Measurements from ENCODE around the gene RABGEF1.
"Not testable (repeated sequence)": the region's sequence is repeated elsewhere in the genome, so short reads cannot be mapped to it uniquely, and the experiment has no call there.

RABGEF1 gene

DNA sequence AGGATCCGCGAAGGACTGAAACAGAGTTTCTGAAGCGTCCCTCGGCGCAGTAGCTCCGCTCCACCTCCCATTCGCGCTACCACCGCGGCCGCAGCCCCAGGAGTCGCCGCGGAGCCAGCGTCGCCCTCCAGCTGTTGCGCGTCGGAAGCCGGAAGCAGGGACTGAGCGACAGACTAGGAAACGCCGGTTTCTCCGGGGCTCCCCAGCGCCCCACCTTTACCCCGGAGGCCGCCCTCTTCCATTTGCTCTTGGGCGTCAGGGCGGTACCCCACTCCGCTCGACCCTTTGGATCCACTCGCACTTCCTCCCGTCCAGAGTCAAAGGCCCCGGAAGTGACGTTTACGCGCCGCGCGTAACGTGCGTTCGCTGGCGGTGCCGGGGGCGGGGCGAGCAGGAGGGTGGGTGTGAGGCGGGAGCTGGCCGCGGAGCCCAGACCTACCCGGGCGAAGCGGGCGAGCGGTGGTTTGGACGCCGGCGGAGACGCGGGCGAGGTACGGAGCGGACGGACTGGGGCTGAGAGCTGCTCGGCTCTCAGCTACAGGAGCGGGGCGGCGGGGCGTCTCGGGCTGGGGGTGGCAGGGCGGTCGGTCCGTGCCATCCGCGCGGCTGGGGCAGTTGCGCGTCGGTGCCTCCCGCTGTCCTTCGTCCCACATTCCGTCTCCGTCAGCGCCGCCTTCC, at the start of gene RABGEF1:
RABGEF1 (plus strand) TSS at position 432 of the 678 bp plus-strand sequence. CDS start 31,167 bp downstream, outside the sequence.
- ATAC-seq = peak; percentile 95 to 96

DNA sequence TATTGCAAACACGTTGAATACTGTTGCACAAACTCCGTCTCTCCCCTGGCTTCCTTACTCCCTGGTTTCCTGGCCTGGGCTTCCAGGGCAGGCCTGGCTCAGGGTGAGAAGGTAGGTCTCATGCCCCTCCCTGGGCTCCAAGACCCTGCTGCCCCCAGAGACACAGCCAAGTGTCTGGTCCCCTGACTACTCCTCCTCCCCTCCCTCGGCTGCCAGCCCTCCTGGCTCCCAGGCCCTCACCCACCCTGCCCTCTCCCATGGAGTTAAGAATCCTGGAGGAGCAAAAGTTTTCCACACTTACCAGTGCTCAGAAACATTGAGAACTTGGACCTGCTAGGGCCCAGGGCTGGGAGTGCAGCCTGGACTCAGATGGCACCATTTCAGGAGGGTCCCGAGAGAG, 47.2 kb upstream of the RABGEF1 start:
- no peak for ATAC-seq

DNA sequence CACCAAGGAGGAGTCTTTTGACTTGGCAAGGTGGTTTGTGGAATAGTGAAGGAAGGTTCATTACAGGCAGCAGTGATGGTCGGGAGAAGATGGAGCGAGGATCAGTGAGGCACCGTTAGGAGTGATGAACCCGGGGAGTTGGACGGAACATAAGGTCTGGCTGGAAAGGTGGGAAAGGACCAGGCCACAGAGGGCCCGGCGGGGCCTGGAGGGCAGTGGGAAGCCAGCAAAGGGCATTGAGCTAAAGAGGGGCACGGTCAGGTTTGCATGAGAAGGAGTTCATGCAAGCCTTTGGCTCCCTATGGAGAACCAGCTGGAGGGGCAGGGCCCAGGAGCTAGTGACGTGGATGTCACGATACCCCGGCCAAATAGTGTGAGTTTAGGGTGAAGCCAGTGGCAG, 46.2 kb upstream of the RABGEF1 start:
- ATAC-seq = no peak

GRCh38 chr7:66695417-66695816, 45.1 kb upstream of the RABGEF1 start:
- ATAC-seq = not testable (repeated sequence)

DNA sequence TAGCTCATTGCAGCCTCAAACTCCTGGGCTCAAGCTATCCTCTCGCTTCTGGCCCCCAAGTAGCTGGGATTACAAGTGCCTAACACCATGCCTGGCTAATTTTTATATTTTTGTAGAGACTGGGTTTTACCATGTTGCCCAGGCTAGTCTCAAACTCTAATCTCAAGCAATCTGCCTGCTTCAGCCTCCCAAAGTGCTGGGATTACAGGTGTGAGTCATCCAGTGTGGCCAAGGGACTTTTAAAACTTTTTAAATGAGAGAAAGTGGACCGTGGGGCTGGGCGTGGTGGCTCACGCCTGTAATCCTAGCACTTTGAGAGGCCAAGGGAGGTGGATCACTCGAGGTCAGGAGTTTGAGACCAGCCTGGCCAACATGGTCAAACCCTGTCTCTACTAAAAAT, 44.4 kb upstream of the RABGEF1 start:
- ATAC-seq = not testable (repeated sequence)

DNA sequence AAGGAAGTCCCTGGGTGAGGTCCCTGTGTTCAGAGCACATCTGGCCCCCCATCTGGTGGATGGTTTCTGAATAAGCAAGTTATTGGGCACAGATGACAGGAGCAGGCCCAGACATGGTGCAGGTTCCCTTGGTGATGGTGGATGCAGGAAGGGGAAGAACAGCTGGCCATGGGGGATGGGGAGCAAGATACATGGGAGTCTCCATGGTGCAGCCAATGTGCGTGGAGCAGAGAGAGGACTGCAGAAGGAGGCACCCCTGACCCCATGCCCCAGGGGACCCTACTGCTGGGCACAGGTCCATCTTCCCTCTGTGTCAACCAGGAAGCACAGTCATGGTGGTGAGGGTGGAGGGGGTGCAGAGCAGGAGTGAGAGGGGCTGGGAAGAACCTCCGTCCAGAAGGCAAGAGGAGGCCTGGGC, 43.8 kb upstream of the RABGEF1 start:
- ATAC-seq = peak in 1 of 2 donors; percentile 13

DNA sequence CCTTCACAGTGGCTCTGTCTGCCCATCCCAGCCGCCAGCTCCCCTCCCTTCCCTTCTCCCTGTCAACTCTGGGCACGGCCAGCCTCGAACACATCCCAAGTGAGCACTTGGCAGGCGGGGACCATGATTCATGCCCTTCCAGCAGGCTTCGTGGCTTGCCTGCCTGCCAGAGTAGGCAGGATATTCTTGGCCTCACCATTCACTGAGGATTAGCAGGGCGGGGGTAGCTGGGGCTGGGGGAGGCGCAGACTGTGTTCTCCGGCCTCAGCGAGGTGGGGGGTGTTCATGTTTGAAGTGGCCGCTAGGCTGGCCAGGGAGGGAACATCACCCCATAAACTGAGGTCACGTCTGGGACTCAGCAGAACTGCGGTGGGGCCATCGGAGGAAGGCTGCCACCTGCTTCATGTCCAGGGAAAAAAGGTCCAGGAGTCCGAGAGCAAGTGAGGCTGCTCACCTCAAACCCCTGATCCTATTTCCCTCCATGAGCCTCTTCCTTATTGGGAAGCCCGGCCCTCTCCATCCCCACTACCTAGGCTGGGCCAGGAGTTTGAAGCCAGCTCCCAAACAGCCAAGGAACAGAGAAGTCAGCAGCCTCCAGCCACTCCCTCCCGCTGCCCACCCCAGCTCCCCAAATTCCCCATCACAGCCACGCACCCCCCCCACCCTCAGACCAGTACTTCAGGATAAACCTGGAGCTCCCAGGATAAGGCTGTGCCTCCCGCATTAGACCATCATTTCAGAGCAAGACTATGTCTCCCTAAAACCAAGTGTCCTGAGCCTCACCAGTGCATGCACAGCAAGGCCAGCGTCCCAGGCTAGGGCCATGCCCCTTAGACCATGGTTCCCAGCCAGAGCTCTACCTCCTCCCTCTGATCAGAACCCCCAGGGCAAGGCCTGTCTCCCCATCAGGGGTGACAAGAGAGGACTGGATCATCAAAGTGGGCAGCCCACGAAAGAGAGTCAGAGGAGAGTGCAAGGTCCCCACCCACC, 42.8 kb upstream of the RABGEF1 start:
- no peak for ATAC-seq

- ATAC-seq = no peak
Observed at GRCh38 chr7:66698652-66699205, 41.8 kb upstream of the RABGEF1 start.

- no peak for ATAC-seq
Observed at GRCh38 chr7:66699998-66700397, 40.5 kb upstream of the RABGEF1 start.

DNA sequence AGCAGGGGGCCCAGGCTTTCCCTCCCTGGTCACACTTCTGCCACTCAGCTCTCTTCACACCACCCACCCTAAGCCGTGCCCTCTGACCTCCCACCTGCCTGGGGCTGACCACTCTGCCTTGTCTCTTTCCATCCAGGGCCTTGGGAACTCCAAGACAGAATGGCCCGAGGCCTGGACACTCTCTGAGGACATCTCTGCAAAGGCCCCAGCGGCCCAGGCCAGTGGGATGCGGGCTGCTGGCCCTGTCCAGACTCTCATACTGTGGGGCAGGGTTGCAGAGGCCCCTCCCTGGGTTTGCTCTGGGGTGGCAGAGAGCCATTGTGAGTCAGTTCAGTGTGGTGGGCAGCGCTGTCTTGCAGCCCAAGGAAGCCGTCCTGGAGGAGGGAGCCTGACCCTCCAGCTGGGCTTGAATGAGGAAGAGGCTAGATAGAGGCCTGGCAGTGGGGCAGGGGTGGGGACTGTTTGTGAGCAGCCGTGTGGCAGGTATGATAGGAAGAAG, 39.9 kb upstream of the RABGEF1 start:
- no peak for ATAC-seq

DNA sequence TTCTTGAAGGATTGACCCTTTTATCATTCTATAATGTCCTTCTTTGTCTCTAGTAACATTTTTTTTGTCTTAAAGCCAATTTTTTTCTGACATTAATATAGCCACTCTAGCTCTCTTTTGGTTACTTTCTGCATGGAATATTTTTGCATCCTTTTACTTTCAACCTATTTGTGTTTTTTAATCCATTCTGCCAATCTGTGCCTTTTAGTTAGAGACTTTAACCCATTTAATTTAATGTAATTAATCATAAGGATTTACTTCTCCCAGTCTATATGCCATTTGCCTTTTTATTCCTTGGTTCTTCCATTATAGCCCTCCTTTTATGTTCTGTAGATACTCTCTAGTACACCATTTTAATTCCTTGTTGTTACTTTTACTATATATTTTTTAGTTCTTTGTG, 32.7 kb upstream of the RABGEF1 start:
- ATAC-seq = no peak

DNA sequence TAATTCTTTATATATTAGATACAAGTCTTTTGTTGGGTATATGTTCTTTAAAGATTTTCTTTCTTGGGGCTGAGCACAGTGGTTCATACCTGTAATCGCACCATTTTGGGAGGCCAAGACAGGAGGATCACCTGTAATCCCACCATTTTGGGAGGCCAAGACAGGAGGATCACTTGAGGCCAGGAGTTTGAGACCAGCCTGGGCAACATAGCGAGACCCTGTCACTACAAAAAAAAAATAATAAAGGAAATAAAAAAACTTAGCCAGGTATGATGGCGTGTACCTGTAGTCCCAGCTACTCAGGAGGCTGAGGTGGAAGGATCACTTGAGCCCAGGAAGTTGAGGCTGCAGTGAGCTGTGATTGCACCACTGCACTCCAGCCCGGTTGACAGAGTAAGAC, 29.8 kb upstream of the RABGEF1 start:
- ATAC-seq = not testable (repeated sequence)

- no peak for ATAC-seq
Observed at GRCh38 chr7:66713687-66714086, 26.8 kb upstream of the RABGEF1 start.

DNA sequence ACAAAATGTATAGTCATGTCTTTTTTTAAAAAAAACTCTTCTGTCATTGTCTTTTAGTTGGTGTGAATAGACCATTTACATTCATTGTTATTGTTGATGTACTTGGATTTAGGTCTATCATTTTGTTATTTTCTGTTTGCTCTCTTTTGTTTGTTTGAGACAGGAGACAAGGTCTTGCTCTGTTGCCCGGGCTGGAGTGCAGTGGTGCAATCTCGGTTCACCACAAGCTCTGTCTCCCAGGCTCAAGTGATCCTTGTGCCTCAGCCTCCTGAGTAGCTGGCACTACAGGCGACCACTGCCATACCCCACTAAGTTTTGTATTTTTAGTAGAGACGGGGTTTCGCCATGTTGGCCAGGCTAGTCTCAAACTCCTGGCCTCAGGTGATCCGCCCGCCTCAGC, 23.9 kb upstream of the RABGEF1 start:
- not testable (repeated sequence) for ATAC-seq

DNA sequence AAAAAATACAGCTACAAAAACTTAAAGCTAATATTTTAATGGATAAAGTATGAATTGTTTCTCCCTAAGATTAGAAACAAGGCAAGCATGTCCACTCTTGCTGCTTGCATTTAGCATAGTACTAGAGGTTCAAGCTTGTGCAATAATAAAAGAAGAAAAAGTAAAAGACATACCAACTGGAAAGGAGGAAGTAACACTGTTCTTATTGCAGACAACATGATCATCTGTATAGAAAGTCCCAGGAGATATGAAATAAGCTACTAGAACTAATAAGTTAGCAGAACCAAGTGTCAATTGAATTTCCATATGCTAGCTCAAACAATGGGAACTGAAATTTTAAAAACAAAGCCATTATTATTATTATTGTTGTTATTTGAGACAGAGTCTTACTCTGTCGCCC, 20.0 kb upstream of the RABGEF1 start:
- no peak for ATAC-seq

DNA sequence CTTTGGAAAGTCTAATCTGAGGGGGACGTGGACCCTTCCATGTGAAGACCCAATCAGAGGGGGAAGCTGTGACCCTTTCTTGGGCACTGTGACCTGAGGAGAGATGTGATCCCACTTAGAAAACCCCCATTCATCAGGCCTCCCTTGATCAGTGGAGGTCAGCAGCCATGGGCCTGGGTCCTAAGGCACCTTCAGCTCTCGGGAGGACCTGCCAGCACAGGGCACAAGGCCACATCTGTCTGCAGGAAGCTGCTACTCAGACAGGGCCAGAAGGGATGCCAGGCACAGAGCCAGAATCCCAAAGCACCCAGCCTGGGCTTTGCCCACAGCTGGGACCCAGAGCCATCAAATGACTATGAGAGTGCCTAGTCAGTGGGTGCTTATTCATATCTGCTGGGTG, 14.7 kb upstream of the RABGEF1 start:
- ATAC-seq = no peak

DNA sequence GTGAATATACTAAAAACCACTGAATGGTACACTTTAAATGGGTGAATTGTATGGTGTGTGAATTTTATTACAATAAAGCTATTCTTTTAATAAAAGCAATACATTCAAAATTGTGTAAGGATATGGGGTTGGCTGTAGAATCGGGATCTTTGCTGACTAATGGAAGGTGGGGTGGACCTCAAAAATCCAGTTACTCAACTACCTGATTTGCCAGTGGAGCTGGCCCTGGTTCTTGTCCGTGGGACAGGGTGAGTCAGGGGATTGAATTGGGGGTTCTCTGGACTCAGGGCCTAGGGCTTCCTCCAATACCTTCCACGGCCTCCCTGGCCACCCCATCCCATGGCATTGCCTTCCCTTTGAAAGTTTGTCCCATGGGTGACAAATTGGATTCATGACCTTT, 13.5 kb upstream of the RABGEF1 start:
- ATAC-seq = no peak

DNA sequence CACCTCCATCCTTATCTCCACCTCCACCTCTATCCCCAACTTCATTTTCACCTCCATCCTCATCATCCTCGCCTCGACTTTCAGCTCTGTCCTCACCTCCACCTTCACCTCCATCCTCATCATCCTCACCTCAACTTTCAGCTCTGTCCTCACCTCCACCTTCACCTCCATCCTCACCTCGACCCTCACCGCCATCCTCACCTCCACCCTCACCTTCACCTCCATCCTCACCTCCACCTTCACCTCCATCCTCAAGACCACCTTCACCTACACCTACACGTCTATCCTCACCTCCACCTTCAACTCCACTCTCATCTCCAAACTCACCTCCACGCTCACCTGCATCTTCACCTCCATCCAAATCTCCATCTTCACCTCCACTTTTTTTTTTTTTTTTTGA, 12.0 kb upstream of the RABGEF1 start:
- no peak for ATAC-seq

DNA sequence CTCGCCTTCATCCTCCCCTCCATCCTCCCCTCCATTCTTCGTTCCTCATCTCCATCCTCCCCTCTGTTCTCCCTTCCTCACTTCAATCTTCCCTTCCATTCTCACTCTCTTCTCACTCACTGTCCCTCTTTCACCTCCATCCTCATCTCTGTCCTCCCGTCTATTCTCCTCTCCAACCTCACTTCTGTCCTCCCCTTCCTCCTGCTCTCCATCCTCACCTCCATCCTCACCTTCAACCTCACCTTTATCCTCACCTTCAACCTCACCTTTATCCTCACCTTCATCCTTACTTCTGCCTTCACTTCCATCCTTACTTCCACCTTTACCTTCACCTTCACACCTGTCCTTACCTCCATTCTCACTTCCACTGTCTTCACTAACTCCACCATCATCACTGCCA, 11.3 kb upstream of the RABGEF1 start:
- ATAC-seq = no peak

DNA sequence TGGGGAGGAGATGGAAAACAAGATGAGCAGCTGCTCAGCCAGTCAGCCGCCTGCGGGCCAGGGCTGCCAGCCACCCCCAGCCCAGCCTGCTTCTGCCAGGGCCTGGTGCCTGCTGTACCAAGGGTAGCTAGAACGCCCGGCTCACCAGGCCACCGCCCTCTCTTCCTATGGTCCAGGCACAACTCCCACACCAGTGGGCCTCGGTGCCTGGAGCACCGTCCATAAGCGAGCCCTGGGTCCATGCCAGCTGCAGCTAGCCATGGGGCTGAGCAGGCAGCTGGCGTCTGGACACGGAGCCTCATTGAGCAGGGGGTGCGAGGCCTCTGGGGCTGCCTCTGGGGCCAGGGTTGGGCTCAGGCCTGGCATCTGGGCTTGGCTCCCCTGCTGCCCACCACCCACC, 8.5 kb upstream of the RABGEF1 start:
- no peak for ATAC-seq

DNA sequence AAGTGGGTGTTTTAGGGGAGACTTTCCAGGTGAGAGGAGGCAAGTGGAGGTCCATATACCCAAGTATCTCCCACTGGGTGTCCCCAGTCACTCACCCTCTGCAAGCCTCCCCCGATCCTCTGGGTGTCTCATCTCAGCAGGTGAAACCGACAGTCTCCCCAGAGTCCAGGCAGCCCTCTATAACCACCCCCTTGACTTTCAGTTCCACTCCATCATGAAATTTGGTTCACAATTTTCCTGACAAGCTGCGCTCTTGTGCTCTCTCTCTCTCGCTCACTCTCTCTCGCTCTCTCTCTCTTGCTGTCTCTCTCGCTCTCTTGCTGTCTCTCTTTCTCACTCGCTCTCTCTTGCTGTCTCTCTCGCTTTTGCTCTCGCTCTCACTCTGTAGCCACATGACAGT, 8.1 kb upstream of the RABGEF1 start:
- no peak for ATAC-seq

GRCh38 chr7:66734006-66734405, 6.5 kb upstream of the RABGEF1 start:
- ATAC-seq = no peak

GRCh38 chr7:66735154-66735553, 5.4 kb upstream of the RABGEF1 start:
- ATAC-seq = no peak

Measured in activated CD4-positive, CD25-positive, alpha-beta regulatory T cell treated with anti-CD3 and anti-CD28 coated beads, Interleukin-2, amount 50 U/mL, for 24 hours (primary cell).